ENCODE measurements around the gene RHOF. TPM values are rescaled to one million over a fixed set of nuclear protein-coding genes. Genes with fewer than 3 reads are reported as not detected.

The RHOF gene
- total and polyA plus RNA-seq, 4 donors, result 0.97 to 7.0 (median 3.5) TPM

- 32% methylated on average over 10 of the region's 10 CpGs for WGBS
- Histone ChIP-seq H3K9ac (ENCODE audit: low read depth in 1 of 2, low read length in 2 of 2) (peak overlapping the region; percentile 43 to 45), H3K4me1 (ENCODE audit: control insufficient read depth in 4 of 4, insufficient read depth in 4 of 4, low read length in 3 of 4) (peaks cover 11 to 60% (median 51%) of the 10 kb centered on the region in 4 donors), H3K4me3 (ENCODE audit: low read depth in 1 of 3, low read length in 3 of 3) (peak overlapping the region; percentile 30 to 93 (median 61)), H3K36me3 (ENCODE audit: control insufficient read depth in 4 of 4, insufficient read depth in 3 of 4, low read depth in 1 of 4, low read length in 3 of 4) (no peaks in the 10 kb centered on the region), H3K27ac (ENCODE audit: low read depth in 1 of 2, low read length in 2 of 2) (peak overlapping the region; percentile 75 to 100), H3K27me3 (ENCODE audit: control insufficient read depth in 4 of 4, insufficient read depth in 4 of 4, low read length in 3 of 4) (no peaks in the 10 kb centered on the region), H3K9me3 (ENCODE audit: control insufficient read depth in 4 of 4, low read length in 3 of 4) (no peaks in the 10 kb centered on the region)
- no peak for DNase-seq (ENCODE audit: low spot score)
- TF ChIP-seq ZBTB33 (IDR thresholded peaks at IDR 0.05) (no peak), NR2F2 (IDR thresholded peaks at IDR 0.05) (no peak), CTCF (IDR thresholded peaks at IDR 0.05; ENCODE audit: low read depth, low read length, missing input control) (no peak), REST (IDR thresholded peaks at IDR 0.05) (no peak), GABPA (IDR thresholded peaks at IDR 0.05 in 1 of 2, conservative IDR thresholded peaks at IDR 0.05 in 1 of 2) (no peak), JUND (IDR thresholded peaks at IDR 0.05) (no peak), SP1 (IDR thresholded peaks at IDR 0.05) (no peak), EGR1 (IDR thresholded peaks at IDR 0.05; ENCODE audit: low read depth in 2 of 2) (no peak)
Observed at GRCh38 chr12:121798787-121799155, 5.3 kb upstream of the RHOF start.

- Histone ChIP-seq H3K4me1 (ENCODE audit: control insufficient read depth in 4 of 4, insufficient read depth in 4 of 4, low read length in 3 of 4) (peaks cover 15 to 64% (median 55%) of the 10 kb centered on the region in 4 donors), H3K9ac (ENCODE audit: low read depth in 1 of 2, low read length in 2 of 2) (peak overlapping the region; percentile 43 to 45), H3K27ac (ENCODE audit: low read depth in 1 of 2, low read length in 2 of 2) (peak overlapping the region; percentile 75 to 100), H3K9me3 (ENCODE audit: control insufficient read depth in 4 of 4, low read length in 3 of 4) (no peaks in the 10 kb centered on the region), H3K36me3 (ENCODE audit: control insufficient read depth in 4 of 4, insufficient read depth in 3 of 4, low read depth in 1 of 4, low read length in 3 of 4) (no peaks in the 10 kb centered on the region), H3K4me3 (ENCODE audit: low read depth in 1 of 3, low read length in 3 of 3) (peak overlapping the region; percentile 56 to 93 (median 61)), H3K27me3 (ENCODE audit: control insufficient read depth in 4 of 4, insufficient read depth in 4 of 4, low read length in 3 of 4) (no peaks in the 10 kb centered on the region)
- WGBS, result 20% methylated on average over 19 of the region's 19 CpGs
- peak; percentile 78 for DNase-seq (ENCODE audit: low spot score)
- TF ChIP-seq EGR1 (IDR thresholded peaks at IDR 0.05; ENCODE audit: low read depth in 2 of 2) (peak in 1 of 2 donors; percentile 28), YY1 (IDR thresholded peaks at IDR 0.05) (peak; percentile 84), REST (IDR thresholded peaks at IDR 0.05) (no peak), MAX (IDR thresholded peaks at IDR 0.05) (peak; percentile 35), ZBTB33 (IDR thresholded peaks at IDR 0.05) (no peak), NR2F2 (IDR thresholded peaks at IDR 0.05) (peak; percentile 59), JUND (IDR thresholded peaks at IDR 0.05) (no peak), CTCF (IDR thresholded peaks at IDR 0.05; ENCODE audit: low read depth, low read length, missing input control) (no peak), TAF1 (conservative IDR thresholded peaks at IDR 0.05) (no peak), SP1 (IDR thresholded peaks at IDR 0.05) (peak; percentile 60), GABPA (IDR thresholded peaks at IDR 0.05 in 1 of 2, conservative IDR thresholded peaks at IDR 0.05 in 1 of 2) (peak in 1 of 2 donors; percentile 23)
Observed at GRCh38 chr12:121797937-121798786, 4.7 kb upstream of the RHOF start.
